ENCODE measurements around the gene RAD51B. TPM values are rescaled to one million over a fixed set of nuclear protein-coding genes. Genes with fewer than 3 reads are reported as not detected.

The RAD51B gene
- total and polyA plus RNA-seq, 9 of the 15 experiments (the other 6 are each of a cell fraction or from before 2014, with no cell fraction given) = 8.5 to 17.3 (median 11.3) TPM

DNA sequence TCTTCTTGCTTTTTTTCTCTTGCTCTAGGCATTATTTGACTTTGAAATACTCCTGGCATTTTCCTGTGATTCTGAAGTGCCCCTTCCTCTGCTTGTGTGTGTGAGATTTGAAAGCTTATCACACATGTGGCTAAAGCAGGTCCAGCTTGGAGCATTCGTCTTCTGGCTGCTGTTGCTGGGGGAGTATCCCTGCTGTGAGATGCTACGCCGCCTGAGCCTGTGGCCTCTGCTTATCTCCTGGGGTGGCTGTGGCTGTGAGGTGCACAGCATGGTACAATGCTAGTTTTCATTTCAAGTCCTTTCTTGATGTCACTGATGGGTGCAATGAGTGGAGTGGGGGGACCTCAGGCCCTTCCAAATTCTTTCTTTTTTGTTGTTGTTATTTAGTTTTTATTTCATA is 601.5 kb downstream of the RAD51B start (continued):
- TF ChIP-seq, protein P1, sequence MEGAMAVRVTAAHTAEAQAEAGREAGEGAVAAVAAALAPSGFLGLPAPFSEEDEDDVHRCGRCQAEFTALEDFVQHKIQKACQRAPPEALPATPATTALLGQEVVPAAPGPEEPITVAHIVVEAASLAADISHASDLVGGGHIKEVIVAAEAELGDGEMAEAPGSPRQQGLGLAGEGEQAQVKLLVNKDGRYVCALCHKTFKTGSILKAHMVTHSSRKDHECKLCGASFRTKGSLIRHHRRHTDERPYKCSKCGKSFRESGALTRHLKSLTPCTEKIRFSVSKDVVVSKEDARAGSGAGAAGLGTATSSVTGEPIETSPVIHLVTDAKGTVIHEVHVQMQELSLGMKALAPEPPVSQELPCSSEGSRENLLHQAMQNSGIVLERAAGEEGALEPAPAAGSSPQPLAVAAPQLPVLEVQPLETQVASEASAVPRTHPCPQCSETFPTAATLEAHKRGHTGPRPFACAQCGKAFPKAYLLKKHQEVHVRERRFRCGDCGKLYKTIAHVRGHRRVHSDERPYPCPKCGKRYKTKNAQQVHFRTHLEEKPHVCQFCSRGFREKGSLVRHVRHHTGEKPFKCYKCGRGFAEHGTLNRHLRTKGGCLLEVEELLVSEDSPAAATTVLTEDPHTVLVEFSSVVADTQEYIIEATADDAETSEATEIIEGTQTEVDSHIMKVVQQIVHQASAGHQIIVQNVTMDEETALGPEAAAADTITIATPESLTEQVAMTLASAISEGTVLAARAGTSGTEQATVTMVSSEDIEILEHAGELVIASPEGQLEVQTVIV (CRISPR knock-in tag; IDR thresholded peaks at IDR 0.05; ENCODE audit: borderline replicate concordance) = no peak
- TF ChIP-seq HEY1 (CRISPR knock-in tag; IDR thresholded peaks at IDR 0.05; ENCODE audit: borderline replicate concordance) (no peak), CTBP1 (IDR thresholded peaks at IDR 0.05; ENCODE audit: borderline replicate concordance) (peak; percentile 69), HDAC1 (IDR thresholded peaks at IDR 0.05) (peak in 1 of 2 experiments; percentile 42; a peak in 1 of 4 replicates), MEF2A (IDR thresholded peaks at IDR 0.05; ENCODE audit: control insufficient read depth, low read depth, low read length) (no peak), ZNF668 (CRISPR knock-in tag; IDR thresholded peaks at IDR 0.05) (no peak)
- TF ChIP-seq, protein P2, sequence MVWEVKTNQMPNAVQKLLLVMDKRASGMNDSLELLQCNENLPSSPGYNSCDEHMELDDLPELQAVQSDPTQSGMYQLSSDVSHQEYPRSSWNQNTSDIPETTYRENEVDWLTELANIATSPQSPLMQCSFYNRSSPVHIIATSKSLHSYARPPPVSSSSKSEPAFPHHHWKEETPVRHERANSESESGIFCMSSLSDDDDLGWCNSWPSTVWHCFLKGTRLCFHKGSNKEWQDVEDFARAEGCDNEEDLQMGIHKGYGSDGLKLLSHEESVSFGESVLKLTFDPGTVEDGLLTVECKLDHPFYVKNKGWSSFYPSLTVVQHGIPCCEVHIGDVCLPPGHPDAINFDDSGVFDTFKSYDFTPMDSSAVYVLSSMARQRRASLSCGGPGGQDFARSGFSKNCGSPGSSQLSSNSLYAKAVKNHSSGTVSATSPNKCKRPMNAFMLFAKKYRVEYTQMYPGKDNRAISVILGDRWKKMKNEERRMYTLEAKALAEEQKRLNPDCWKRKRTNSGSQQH (CRISPR knock-in tag; IDR thresholded peaks at IDR 0.05) = no peak
- TF ChIP-seq, protein P3, sequence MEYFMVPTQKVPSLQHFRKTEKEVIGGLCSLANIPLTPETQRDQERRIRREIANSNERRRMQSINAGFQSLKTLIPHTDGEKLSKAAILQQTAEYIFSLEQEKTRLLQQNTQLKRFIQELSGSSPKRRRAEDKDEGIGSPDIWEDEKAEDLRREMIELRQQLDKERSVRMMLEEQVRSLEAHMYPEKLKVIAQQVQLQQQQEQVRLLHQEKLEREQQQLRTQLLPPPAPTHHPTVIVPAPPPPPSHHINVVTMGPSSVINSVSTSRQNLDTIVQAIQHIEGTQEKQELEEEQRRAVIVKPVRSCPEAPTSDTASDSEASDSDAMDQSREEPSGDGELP (CRISPR knock-in tag; IDR thresholded peaks at IDR 0.05; ENCODE audit: borderline replicate concordance) = no peak; the same call in 1 of the 2 replicates
- TF ChIP-seq, protein P4, sequence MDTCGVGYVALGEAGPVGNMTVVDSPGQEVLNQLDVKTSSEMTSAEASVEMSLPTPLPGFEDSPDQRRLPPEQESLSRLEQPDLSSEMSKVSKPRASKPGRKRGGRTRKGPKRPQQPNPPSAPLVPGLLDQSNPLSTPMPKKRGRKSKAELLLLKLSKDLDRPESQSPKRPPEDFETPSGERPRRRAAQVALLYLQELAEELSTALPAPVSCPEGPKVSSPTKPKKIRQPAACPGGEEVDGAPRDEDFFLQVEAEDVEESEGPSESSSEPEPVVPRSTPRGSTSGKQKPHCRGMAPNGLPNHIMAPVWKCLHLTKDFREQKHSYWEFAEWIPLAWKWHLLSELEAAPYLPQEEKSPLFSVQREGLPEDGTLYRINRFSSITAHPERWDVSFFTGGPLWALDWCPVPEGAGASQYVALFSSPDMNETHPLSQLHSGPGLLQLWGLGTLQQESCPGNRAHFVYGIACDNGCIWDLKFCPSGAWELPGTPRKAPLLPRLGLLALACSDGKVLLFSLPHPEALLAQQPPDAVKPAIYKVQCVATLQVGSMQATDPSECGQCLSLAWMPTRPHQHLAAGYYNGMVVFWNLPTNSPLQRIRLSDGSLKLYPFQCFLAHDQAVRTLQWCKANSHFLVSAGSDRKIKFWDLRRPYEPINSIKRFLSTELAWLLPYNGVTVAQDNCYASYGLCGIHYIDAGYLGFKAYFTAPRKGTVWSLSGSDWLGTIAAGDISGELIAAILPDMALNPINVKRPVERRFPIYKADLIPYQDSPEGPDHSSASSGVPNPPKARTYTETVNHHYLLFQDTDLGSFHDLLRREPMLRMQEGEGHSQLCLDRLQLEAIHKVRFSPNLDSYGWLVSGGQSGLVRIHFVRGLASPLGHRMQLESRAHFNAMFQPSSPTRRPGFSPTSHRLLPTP (IDR thresholded peaks at IDR 0.05; ENCODE audit: borderline replicate concordance, extremely low read depth, insufficient read length) = no peak
- TF ChIP-seq, protein P5, sequence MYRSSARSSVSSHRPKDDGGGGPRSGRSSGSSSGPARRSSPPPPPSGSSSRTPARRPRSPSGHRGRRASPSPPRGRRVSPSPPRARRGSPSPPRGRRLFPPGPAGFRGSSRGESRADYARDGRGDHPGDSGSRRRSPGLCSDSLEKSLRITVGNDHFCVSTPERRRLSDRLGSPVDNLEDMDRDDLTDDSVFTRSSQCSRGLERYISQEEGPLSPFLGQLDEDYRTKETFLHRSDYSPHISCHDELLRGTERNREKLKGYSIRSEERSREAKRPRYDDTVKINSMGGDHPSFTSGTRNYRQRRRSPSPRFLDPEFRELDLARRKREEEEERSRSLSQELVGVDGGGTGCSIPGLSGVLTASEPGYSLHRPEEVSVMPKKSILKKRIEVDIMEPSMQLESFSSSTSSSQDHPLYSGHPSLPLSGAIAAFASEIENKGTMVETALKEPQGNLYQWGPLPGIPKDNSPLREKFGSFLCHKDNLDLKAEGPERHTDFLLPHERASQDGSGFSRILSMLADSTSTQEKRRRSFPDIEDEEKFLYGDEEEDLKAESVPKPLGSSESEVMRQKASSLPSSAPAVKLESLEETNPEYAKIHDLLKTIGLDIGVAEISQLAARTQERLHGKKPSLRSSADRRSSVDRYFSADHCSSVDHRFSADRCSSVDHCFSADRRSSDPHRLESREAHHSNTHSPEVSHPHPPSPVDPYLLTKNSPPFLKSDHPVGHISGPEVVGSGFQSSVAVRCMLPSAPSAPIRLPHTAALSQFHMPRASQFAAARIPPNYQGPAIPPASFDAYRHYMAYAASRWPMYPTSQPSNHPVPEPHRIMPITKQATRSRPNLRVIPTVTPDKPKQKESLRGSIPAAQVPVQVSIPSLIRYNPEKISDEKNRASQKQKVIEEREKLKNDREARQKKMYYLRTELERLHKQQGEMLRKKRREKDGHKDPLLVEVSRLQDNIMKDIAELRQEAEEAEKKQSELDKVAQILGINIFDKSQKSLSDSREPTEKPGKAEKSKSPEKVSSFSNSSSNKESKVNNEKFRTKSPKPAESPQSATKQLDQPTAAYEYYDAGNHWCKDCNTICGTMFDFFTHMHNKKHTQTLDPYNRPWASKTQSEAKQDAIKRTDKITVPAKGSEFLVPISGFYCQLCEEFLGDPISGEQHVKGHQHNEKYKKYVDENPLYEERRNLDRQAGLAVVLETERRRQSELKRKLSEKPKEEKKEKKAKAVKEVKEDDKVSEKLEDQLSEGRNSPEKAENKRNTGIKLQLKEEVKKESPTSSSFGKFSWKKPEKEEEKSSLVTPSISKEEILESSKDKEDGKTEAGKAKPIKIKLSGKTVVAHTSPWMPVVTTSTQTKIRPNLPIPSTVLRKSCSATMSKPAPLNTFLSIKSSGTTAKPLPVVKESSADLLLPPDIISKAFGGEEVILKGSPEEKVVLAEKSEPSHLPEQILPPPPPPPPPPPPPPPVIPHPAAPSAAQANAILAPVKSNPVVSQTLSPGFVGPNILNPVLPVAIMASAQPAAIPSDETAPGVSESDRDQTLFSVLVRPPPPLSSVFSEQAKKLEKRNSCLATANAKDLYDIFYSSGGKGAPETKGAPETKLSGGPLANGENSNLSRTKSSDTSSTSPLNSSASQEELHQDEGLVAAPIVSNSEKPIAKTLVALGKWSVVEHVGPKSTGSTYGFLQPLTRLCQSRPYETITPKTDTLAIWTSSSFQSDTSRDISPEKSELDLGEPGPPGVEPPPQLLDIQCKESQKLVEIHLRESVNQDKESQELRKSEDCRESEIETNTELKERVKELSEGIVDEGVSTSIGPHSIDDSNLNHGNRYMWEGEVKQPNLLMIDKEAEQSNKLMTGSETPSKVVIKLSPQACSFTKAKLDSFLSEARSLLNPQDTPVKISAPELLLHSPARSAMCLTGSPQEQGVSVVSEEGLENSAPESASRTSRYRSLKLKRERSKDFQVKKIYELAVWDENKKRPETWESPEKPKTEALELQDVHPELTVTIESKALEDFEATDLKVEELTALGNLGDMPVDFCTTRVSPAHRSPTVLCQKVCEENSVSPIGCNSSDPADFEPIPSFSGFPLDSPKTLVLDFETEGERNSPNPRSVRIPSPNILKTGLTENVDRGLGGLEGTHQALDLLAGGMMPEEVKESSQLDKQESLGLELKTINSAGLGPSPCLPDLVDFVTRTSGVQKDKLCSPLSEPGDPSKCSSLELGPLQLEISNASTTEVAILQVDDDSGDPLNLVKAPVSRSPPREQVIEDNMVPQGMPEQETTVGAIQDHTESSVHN (IDR thresholded peaks at IDR 0.05; ENCODE audit: borderline replicate concordance in 1 of 2, low read depth in 1 of 2) = no peak

All from K562 (cell line).